HG03097 (cell line): ENCODE results near the gene WDPCP.
"Not testable (repeated sequence)": the region's sequence is repeated elsewhere in the genome, so short reads cannot be mapped to it uniquely, and the experiment has no call there.

Source experiments
- ATAC-seq: cut with Tn5 transposase; IDR thresholded peaks from one replicate; pipeline ENCODE4 v1.9.1; 2021; ENCODE audit not compliant: unreplicated experiment, low FRiP score

Gene WDPCP

DNA sequence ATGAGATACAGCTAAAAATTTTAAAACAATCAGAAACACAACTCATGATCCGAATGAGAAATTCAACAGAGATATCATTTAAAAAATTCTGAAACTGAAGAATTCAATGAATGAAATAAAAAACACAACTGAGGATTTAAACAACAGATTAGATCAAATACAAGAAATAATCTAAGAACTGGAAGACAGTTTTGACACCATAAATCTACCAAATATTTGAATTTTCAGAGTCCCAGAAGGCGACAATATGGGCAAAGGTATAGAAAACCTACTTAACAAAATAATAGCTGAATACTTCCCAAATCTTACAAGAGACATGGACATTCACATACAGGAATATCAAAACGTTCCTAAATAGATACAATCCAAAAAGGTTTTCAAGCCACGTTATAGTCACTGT lies 315.7 kb downstream of the WDPCP start:
- no peak for ATAC-seq

DNA sequence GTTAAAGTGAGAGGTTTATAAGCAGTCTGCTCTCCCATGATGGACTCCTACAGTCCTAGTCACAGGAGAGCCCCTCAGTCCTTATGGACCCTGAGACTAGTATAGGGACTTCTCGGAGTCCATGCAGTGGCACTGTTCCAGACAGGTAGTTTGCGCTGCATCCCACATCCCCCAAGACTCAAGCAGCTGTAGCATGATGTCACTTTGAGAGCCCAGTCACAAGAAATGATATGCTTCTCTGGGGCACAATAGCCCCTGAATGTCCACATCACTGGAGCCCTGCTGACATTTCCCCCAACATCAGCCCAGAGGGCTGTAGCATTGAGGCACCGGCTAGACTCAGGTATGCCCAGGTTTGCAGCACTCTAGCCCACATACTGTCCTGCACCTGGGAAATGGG lies 317.6 kb downstream of the WDPCP start:
- no peak for ATAC-seq

DNA sequence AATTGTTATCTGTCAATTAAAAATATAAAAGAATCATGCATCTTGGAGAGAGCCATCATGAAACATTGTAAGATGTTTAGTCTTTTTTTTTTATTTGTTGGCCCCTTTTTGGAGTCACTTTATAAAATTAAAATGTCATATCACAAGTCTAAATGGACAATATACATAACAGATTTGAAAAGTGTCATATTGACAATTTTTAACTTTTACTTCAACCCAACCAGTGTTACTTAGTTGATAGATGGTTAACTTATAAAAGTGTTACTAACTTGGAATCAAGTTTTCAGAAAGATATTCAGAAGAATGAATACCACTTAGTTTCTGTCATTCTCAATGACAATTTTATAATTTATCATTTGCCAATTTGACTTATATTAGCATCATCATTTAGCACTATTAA lies 319.3 kb downstream of the WDPCP start:
- ATAC-seq: no peak

DNA sequence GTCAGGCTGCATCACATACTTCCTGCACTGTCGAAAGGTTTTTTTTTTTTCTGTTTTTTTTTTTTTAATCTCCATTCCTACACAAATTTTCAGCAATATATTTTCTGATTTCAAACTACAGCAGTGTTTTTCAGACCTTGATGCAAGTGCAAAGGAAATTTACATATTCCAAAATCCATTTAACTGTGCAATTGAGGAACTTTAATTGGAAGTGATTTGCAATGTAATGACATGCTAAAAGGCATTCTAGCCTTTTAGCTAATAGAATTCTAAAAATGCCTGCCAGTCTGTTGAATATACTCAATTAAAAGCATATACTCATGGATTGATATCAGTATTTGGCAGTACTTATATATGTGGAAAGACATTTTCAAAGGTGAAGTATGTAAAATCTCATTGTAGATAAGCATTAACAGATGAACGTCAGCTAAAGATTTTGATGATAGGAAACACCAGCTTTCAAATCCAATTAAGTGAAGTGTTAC lies 327.1 kb downstream of the WDPCP start:
- ATAC-seq: no peak

DNA sequence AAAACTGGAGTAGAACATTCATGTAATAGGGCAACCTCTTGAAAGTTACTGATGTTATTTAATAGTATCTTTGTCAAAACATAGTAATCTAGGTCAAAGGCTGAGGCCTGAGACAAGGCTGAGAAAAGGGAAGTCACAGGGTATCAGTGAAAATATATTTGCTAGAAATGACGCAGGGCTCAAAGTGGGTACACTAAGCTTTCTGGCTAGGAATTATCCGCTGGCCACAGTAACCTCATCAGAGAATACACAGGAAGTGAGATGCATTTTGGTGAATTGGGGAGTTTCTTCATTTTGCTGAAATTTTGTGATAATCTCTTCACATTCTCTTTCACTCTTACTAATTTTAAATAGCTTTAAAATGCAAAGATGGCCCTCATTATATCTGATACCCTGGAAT lies 330.8 kb downstream of the WDPCP start:
- no peak for ATAC-seq

DNA sequence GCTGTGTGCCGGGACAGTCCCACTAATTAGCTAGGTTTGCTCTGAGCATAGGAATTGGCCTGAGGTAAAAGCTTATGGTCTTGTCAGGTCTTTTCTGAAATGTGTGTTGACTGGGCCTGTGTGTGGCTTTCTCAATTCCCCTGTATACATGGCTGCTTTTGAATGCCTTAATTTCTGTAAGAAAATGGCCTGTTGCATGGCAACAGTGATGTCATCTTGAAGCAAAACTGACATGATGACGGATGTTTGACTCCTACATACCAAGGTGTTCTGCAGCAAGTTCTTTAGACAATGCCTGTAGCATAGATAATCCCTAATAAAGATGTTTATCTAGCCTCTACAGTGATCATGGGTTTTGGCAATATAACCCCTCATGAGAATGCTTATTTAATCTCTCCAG lies 339.1 kb downstream of the WDPCP start:
- ATAC-seq: no peak

DNA sequence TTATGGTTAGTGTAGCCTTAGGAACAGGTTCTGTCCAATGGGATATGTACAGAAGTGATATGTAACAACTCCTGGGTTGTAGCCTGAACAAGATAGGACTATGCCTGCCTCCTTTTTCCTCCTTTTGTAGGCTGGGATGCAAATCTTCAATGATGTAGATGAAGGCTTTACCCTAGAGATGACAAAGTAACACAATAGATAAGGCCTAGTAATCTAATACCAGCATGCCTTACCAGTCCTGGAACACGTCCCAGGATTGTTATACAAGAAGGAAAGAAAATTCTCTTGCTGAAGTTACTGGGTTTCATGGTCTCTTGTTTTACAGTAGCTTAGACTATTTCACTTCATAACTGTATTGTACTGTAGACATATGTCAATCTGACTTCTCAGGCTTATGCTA lies 345.5 kb downstream of the WDPCP start:
- ATAC-seq: no peak

DNA sequence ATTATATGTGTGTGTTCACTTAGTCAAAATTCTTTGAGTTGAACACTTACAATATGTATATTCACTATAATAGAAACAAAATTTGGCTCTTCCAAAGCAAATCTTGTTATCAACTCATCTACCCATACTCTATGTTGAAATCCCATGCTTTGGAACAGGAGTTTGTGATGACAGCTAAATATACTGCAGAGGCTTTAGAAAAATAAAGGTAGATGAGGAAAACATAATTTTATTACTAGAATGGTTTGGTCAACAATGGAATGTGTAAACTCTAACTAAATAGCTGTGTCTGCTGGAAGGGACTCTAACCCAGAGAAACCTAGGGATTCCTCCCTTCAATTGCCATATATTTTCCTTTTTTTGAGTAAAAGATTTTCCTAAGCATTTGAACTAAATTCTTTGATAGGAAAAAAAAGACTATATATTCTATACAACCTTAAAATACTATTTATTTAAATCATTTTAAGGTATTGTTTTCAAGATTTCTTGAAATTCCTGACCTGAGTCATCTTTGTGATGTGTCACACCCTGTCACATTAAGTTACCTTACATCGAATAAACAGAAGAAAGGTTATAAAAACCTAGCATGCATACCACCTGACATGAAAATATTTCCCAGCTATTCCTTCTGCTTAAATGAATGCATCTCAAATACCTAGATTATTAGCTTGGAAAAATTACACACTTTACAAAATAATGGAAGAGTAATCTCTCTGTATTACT lies 362.2 kb downstream of the WDPCP start:
- no peak for ATAC-seq

DNA sequence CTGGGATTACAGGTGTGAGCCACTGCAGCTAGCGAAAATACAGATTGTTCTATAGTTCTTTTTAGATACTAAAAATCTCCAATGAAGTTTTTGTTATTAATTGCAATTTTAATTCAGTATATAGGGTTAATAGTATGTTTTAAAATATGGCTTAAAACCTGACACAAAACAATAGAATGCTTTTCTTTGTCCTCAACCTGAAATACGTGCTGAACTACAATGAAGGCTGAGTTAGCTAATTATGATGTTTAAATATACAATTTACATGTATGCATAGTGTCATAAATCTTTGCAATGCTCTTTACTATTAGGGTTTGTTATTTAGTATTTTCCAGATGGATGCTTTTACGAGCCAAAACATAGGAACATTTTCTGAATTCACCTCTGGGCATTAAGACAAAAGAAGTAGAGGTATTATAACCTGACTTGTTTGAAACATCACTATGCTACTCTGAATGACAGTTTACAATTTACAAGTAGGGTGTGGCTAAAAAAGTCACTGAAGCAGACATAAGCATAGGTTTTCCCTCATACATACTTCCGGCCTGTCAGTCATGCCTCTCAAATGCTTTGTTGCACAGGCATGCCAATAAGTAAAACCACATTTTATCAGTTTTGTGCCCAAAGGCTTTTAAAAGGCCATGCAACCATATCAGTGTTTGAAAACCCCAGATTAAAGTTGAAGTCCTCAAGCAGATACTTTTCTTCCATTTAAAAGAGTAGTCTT lies 369.3 kb downstream of the WDPCP start:
- no peak for ATAC-seq

DNA sequence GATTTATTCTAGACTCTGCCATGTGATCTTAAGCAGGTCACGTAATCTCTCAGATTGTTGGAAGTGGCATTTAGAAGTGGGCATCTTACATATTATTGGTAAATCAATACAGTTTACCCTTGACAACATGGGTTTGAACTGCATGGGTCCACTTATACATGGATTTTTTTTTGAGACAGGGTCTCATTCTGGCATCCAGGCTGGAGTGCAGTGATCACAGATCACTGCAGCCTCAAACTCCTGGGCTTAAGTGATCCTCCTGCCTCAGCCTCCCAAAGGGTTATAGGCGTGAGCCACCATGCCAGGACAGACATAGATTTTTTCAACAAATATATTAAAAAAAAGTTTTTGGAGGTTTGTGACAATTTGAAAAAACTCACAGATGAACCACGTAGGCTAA lies 393.0 kb downstream of the WDPCP start:
- ATAC-seq: no peak

DNA sequence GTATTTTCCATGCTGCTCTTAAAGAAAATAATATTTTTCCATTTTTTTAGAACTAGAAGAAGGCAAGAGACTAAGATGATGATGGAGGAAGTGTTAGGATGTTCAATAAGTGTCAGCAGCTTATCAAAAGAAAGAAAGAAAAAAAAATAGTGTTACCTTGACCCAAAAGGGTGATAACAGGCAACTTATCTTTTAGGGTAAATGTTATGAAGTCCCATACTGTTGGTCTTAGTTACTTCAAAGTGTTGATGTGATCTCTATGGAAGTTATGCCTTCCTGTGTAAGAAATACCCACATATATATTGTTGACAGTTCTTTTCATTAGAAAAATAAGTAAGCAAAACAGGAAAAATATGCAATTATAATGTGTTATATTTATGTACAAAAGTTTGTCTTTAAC lies 394.1 kb downstream of the WDPCP start:
- ATAC-seq: no peak

DNA sequence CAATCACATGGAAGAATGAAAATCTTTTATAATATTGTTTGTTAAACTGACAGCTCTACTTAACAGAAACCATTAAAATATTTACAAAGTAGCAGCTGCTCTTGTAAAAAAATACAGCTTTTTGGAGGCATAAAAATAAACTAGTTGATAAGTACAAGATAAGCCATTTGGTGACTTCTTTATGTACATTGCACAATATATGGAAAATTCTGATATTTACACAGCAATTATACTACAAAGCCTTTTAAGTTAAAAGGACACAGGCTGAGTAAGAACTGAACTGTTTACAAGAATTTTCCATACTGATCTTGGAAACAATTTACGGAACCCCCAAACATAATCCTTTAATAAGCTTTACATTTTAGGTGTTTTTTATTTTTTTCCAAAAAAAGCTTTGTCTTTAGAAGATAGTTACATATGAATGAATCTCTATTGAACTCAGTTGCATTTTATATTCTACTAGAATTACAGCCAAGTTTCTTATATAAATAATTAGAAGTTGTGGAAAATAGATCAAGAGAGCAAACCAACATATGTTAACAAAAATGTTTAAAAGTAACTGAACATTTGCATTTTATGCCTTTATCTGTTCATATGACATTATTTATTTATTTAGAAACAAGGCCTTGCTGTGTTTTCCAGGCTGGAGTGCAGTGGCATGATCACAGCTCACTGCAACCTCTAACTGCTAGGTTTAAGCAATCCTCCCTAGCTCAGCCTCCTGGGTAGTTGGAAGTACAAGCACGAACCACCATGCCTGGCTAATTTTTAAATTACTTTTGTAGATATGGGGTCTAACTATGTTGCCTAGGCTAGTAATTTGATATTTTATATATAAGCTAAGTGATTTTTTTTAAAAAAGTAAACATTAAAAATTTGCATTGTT lies 395.1 kb downstream of the WDPCP start:
- no peak for ATAC-seq

DNA sequence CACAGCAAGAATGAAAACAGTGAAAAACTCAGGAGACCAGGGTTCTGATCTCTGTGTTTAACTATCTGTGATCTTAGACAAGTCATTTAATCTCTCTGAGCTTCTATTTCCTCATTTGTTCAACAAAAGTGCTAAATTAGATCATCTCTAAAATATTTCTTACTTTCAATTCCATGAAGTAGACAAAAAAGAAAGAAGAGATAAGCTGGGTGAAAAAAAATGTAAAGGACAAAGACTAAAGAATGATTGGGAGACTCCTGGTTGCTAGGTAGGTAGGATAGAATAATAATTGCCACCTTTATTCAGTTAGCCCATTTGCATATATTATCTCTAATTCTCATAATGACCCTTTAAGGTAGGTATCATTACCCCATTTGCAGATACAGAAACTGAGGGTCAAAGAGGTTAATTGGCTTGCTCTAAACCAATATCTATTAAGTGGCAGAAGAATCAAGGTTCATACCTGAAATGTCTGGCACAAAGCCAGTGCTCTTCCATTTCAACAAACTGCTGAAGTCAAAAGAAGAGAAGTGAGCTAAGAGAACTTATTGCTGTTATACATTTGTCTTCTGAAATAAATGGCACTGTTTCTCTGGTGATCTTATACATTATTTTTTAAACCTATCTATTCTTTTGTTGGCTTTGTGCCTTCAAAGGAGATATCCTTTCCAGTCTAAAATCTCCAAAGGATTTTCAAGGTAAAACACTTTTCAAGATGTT lies 395.9 kb downstream of the WDPCP start:
- no peak for ATAC-seq

DNA sequence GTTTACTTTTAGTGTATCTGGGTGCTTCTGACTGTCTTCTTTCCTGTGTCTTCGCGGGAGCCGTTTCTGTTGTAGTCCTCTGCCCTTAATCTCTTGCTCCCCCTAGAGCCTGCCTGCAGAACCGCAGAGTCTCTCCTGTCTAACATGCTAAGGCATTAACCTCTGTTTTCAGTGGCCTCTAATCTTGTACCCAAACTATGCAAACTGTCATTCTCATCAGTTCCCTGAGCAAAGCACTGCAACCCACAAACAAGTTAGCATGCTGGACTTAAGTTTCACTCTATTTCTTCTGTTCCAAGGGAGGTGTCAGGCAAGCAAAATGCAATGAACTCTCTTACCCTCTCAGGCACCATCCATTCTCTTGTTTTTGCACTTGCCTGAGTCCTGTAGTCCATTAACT lies 399.3 kb downstream of the WDPCP start:
- ATAC-seq: no peak

DNA sequence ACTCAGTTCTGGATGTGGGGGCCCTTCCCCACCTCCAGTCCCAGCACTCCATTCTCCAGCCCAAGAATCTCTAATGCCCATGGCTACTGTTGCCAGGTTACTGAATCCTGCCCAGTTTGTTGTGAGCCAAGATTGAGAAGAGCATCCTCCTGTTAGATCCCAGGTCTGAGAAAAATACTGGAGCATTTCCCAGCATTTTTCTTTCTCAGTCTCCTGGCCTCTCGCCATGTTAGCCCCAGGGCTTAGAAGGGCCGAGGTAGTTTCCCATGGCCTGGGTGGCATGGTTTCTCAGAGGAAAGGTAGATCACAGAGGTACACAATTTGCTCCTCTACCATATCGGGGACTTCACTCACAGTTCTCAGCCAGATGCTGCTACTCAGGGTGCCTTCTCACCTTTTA lies 401.9 kb downstream of the WDPCP start:
- no peak for ATAC-seq

DNA sequence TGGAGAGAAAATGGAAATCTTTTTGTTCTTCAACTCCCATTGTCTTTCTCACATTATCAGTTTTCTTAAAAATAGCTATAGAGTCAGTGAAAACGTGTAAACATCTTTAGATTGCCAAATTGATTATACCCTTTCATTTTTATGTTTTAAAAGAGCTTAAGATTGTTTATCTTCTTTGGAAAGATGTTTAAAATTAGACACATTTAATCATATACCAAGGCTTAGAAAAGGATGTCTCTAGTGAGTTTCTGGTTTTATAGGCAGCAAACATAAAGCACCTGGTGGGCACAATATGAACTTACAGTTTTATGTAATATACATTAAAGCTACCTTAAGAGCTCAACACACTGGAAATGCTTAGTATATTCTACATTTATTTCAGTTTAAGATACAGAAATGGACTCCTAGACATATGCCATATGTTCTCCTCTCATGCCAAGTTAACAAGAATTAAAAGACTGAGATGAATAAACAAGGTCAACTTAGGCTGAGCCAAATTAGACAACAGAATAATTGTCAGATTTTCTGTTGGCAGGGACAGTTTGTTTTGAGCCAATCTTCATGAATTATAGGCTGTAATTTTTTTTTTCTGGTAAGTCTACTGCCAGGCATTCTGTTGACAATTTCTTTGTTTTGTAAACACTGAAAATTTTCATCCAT lies 425.0 kb downstream of the WDPCP start:
- no peak for ATAC-seq

DNA sequence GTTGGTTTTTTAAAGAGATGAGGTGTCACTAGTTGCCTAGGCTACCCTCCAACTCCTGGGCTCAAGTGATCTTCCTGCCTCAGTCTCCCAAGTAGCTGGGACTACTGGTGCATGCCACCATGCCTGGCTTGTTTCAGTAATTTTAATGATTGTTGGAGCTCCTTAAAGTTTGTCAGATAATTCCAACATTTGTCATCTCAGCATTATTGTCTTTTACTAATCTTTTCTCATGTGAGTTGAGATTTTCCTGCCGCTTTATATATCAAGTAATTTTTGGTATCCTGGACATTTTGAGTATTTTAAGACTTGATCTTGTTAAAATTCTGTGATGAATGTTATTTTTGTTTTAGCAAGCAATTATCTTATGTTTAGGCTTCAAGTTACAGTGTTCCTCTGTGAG lies 429.0 kb downstream of the WDPCP start:
- ATAC-seq: no peak

DNA sequence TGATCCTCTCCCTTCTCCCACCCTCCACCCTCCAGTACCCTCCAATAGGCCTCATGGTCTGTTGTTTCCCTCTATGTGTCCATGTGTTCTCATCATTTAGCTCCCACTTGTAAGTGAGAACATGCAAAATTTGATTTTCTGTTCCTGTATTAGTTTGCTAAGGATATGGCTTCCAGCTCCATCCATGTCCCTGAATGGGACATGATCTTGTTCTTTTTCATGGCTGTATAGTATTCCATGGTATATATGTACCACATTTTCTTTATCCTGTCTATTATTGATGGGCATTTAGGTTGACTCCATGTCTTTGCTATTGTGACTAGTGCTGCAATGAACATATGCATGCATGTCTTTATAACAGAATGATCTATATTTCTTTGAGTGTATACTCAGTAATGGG lies 451.6 kb downstream of the WDPCP start:
- not testable (repeated sequence) for ATAC-seq

DNA sequence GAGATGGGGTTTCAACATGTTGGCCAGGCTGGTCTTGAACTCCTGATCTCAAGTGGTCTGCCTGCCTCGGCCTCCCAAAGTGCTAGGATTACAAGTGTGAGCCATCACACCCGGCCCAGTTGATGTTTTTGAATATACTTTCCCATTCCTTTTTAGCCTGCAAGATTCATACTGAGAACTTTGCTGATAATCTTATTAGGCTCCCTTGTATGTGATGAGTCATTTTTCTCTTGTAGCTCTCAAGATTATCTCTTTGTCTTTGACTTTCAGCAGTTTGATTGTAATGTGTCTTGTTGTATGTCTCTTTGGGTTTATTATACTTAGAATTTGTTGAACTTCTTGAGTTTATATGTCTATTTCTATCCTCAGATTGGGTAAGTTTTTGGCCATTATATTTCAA lies 456.3 kb downstream of the WDPCP start:
- ATAC-seq: no peak

DNA sequence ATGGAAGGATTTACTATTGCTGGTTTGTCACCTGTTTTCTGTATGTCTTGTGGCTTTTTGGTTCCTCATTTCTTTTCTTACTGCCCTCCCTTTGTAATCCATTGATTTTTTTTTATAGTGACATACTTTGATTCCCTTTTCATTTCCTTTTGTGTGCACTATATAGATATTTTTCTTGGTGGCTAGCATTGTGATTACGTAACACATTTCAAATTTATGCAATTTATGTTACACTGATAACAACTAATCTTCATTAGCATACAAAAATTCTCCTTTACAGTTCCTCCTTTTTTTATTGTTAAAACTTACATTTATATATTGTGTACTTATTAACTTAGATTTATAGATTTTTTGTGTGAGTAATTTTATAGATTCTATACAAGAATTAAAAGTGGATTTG lies 457.1 kb downstream of the WDPCP start:
- no peak for ATAC-seq
